Measurements from ENCODE around the gene ZC3H8.
"Not testable (repeated sequence)": the region's sequence is repeated elsewhere in the genome, so short reads cannot be mapped to it uniquely, and the experiment has no call there.

ZC3H8 gene

DNA sequence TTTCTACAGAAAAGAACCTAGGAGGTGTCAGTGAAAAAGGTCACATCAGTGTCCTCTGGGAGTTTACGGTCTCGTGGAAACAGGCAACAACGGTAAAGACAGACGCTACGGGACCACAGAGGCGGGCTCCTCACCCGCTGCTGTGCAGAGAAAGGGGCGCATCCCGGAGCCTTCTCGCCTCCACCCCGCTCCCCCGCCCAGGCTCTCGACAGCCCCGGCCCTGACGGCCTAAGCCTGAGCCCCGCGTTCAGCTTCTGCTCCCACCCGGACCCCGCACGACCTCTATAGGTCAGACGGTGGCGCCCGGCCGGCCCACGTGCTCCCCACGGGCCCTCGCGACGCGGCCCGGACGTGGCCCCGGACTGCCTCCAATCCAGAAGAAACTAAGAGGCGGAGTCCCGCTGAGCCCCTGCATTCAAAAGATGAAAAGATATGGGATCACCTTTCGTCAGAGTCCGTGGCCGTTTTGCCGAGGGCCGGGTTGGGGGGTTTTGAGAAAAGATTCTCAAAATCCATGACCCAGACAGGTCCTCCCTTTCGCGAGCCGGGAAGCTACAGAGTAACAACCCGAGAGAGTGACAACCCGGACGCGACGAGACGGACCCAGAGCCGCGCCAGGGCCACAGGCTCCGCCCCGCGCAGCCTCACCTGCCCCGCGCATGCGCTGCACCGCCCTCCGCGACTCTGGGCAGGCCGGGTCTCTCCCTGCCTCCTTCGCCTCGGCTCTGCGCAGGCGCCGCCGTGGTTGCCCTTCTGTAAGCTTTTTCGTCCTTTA lies at the start of gene ZC3H8:
Gene ZC3H8 (minus strand): TSS at position 577 of the 775 bp plus-strand sequence. CDS start 61 bp downstream, at position 516.
- peak; percentile 100 for DNase-seq (ENCODE audit: low spot score)

DNA sequence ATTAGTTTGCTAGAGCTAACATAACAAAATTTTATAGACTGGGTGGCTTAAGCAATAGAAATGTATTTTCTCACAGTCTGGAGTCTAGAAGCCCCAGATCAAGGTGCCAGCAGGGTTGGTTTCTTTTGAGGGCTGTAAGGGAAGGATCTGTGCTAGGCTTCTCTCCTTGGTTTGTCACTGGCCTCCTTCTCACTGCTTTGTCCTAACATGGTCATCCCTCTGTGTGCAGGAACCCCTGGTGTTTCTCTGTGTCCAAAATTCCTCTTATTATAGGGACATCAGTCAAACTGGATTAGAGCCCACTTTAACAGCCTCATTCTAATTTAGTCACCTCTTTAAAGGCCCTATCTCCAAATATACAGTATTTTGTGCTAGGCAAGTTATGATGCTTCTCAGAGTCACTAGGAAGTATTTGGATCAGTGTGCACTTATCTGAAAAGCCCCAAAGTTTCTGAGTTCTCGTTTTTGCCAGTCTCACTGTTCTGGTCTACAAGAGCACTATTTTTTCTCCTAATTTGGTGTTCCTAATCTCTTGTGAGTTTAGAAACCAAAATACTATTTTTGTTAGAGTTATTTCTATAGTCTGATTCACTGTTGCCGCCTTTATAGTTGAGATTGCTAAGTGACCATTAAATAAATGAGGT lies 49.6 kb upstream of the ZC3H8 start:
- DNase-seq (ENCODE audit: low spot score): no peak

GRCh38 chr2:112301973-112302372 lies 47.1 kb upstream of the ZC3H8 start:
- DNase-seq (ENCODE audit: low spot score): no peak

- DNase-seq (ENCODE audit: low spot score): peak; percentile 13
Observed at GRCh38 chr2:112301171-112301584, 46.3 kb upstream of the ZC3H8 start.

GRCh38 chr2:112296407-112296806 lies 41.6 kb upstream of the ZC3H8 start:
- DNase-seq (ENCODE audit: low spot score): no peak

DNA sequence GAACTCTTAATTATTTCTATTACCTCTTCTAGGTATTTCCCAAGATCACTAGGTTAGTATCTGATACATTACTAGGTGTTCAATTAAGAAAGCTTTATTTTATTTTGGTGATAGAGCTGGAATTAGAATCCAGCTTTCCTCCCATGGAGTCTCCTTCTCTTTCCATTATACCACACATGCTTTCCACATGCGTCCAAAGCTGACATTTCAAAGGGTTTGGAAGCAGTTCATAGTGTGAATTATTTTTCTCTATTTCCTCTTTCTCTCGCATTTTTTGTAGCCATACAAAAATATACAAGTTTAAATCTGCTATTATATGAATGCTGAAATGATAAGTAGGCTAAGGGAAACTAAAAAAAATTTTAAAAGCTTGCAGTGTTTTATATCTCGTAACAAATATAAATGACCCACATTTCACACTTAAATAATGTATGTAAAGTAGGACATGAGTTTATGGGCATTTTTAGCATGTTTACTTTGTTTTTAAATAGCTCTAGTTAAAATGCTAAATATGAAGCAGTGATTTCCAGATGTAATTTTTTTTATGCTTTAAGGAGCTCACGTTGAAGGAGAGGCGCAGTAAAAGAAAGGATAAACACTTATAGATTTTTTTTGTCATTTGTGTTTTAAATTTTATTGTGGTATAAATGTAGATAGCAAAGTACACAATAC lies 40.7 kb upstream of the ZC3H8 start:
- DNase-seq (ENCODE audit: low spot score): peak; percentile 9

DNA sequence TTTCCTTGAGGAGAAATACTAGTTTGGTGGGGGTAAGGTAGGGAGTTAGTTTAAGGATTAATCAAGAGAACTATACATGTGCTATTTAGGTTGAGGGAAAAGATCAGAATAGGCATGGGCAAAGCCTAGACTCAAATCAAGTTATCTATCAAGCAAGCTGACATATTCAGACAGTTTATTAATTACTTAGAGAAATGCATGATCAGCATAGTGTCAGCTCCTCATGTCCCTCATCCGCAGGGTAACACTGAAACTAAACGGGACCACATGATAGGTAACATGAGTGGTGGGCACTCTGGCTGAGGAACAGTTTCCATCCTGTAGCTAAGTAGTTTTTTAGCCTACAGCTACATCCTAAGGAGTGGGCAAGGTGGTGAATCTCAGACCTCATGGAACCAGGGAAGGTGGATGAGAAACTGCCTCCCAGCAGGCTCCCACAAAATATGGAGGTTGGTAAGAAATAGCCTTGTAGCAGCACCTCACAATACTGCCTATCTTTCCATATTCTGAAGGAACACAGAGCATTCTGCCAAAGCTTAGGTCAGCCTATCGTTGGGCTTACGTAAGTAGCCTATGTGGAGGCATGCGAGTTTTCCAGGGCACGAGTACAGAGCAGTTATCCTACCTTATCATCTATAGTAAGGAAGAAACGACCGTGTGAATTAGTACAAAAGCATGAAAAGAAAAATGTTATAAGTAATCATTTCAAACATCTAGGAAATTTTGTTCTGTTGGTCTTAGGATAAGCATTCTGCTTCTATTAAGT lies 39.0 kb upstream of the ZC3H8 start:
- no peak for DNase-seq (ENCODE audit: low spot score)

DNA sequence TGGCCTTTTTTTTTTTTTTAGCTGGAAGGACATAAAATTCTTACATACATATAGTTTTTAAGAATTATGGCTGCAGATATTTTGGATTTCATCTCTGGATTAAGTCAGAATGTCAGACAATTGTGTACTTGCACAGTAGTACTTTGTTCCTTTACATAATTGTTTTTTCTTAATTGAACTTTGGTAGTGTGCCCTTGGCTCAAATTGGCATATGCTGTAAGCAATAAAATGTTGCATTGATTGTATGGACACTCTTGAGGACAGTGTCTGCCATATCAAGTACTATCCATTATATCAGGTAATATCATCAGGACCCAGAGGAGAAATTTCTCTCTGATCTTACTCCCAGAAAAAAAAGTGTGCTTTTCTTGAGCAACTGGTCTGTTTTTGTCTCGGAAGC lies 35.8 kb upstream of the ZC3H8 start:
- DNase-seq (ENCODE audit: low spot score): no peak

DNA sequence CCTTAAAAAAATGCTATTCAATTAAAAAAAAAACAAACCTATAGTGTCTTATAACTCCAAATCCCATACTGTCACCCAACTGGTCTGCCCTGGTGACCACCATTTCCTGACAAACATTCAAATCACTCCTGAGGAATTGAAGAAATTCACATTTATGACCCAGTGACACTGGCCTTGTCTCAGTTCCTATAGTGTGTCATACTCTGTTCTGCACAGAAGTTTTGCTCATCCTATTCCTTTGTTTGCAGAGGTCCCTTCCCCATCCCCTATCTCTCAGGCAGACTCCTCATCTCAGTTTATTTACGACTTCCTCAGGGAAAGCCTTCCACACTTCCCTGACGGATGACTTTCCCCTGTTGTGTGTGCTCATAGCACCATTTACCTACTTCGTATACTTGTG lies 35.2 kb upstream of the ZC3H8 start:
- no peak for DNase-seq (ENCODE audit: low spot score)

- DNase-seq (ENCODE audit: low spot score): peak; percentile 13
Observed at GRCh38 chr2:112283535-112283934, 28.7 kb upstream of the ZC3H8 start.

- not testable (repeated sequence) for DNase-seq (ENCODE audit: low spot score)
Observed at GRCh38 chr2:112282066-112282465, 27.2 kb upstream of the ZC3H8 start.

DNA sequence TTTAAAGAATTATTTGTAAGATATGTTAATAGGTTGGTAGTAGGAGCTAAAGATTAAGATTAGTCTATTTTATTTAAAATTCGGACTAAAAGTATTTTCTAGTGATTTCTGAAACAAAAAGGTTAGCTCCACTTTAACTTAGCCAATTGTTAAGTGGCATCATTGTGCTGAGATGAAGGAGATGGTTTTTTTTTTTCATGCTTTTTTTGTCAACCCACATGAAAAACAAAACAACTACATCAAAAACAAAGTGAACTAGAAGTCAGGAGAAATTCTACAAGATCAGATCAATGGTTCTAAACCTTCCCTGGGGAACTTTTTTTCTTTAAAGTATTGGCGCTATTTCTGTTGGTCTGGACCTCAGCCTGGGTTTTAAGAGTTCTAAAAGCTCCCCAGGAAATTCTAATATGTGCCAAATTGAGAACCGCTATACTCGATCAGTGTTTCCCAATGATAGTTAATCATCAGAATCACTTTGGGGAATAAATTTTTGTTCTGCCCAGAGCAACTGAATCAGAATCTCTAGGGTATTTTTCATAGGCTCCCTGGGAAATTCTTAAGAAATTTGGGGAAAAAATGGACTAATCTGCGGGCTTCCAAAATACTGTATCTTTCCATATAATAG lies 22.9 kb upstream of the ZC3H8 start:
- no peak for DNase-seq (ENCODE audit: low spot score)

DNA sequence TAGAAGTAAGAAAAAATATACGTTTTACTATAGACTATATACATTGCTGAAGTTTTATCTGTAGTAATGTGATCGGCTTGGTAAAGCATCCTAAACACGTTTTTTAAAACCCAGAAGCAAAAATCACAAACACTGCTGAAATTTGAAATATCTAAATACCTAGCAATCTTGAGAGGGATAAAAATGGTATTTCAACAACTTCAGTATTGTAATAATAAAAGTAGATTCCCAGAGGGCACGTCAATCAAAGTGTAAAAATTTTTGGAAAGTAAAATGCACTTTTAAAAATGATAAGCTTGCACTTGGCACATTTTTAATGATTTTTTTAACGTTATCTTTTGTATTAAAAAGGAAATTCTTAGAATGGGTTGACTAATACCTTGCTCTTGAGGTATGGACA lies 22.1 kb upstream of the ZC3H8 start:
- no peak for DNase-seq (ENCODE audit: low spot score)

DNA sequence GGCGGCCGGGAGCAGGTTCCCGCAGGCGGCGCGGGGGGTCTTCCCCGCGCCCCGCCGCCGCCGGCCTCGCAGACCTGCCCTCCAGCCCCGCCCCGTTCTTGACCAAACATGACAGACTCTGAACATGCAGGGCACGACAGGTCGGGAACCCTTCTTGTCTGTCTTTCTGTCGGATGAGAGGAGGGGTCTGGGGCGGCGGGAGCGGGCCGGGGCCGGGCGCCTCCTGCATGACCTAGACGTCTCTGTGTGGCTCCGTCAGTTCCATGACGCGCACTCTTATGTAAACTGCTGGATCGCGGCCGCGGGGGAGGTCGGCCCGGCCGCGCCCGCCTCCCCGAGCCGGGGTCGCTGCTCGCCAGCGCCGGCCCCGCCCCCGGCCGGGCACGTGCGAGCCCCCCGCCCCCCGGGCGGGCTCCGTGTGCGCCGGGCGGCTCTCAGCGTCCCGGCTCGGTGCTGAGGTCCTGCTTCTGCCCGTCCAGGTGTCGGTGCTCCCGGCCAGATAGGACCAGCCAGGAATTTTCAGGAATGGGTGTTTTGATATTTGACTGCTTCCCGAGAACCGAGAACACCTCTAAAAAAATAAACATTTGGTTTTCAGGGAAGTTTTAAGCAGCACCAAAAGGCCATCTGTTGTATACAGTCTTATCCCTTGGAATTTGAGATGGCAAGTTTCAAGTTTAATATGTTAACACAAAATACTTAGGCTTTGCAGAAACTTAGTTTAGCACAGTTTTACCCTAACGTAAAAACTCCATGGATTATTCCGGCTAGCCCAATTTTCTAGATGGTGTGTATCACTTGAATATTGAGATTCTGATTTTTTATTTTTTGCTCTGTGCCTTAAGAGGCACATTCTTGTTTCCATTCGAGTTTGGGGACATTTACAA lies 21.3 kb upstream of the ZC3H8 start:
- peak; percentile 91 for DNase-seq (ENCODE audit: low spot score)

GRCh38 chr2:112275311-112275886 lies 20.6 kb upstream of the ZC3H8 start, which contains the start of gene ZC3H6:
ZC3H6 (plus strand) TSS chr2:112275597; CDS start chr2:112275995, 398 bp downstream.
- DNase-seq (ENCODE audit: low spot score): peak; percentile 98

GRCh38 chr2:112273349-112273748 lies 18.5 kb upstream of the ZC3H8 start:
- no peak for DNase-seq (ENCODE audit: low spot score)

DNA sequence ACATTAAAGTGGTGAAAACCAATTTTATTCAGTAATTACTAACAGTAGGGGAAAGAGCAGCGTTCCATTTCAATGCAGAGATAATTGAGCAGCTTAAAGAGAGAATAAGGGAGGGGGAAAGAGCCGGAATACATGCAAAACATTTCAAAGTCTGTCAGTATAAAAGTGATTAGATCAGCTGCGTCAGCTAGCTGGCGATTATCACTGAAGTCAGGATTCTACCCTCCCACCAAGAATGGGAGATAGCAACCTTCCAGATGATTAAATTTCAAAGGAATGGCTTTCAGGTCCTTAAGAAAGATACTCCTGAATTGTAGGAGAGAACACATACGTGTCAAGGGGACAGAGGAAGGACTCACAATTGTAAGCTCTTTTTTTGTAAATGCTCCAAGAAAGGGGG lies 17.8 kb upstream of the ZC3H8 start:
- DNase-seq (ENCODE audit: low spot score): no peak

DNA sequence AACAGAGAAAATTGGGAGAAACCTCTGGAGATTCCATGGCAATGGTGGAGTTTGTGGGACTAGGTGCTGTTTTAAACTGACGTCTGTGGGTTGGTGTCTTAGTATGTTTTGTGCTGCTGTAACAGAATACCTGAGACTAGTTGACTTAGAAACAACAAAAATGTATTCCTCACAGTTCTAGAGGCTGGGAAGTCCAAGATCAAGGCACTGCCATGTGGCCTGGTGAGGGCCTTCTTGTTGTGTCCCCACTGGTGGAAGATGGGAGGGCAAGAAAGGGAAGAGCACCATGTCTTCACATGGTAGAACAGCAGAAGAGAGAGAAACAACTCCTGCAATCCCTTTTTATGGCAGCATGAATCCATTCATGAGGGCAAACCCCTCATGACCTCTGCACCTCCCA lies 13.7 kb upstream of the ZC3H8 start:
- no peak for DNase-seq (ENCODE audit: low spot score)

DNA sequence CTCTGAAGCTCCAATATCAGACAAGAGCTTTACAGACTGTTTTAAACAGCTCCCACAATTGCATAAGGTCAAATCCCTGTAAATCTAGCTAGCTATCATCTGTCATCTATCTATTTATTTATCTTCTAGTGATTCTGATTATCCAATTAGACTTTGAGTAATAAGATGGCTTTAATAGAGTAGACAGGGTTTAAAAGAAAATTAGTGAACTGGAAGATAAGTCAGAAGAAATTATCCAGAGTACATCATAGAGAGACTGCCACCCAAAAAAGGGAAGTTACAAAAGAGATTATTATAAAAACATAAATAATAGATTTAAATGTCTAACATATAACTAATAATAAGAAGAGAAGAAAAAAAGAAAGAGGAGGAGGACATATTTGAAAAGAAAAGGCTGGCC lies 8.0 kb upstream of the ZC3H8 start:
- DNase-seq (ENCODE audit: low spot score): no peak

DNA sequence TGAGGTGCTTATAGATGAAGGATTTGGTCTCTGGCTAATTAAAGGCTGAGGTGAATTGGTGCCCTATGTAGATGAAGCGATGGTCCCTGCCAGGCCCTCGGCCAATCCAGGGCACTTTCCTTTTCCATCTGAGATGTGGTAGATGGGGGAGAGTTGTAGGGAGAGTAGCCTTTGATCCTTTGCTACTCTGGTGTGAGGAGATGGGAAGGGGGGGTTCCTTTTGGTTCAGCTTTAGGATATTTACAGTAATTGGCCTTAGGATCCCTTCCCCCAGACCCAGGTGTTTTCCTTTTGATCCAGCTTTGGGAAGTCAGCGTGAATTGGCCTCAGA lies 5.4 kb upstream of the ZC3H8 start:
- DNase-seq (ENCODE audit: low spot score): no peak

Data from AG20443 (cell line).